ENCODE measurements around the gene USP28. TPM values are rescaled to one million over a fixed set of nuclear protein-coding genes. Genes with fewer than 3 reads are reported as not detected.
"Not testable (repeated sequence)": the region's sequence is repeated elsewhere in the genome, so short reads cannot be mapped to it uniquely, and the experiment has no call there.

The USP28 gene, protein sequence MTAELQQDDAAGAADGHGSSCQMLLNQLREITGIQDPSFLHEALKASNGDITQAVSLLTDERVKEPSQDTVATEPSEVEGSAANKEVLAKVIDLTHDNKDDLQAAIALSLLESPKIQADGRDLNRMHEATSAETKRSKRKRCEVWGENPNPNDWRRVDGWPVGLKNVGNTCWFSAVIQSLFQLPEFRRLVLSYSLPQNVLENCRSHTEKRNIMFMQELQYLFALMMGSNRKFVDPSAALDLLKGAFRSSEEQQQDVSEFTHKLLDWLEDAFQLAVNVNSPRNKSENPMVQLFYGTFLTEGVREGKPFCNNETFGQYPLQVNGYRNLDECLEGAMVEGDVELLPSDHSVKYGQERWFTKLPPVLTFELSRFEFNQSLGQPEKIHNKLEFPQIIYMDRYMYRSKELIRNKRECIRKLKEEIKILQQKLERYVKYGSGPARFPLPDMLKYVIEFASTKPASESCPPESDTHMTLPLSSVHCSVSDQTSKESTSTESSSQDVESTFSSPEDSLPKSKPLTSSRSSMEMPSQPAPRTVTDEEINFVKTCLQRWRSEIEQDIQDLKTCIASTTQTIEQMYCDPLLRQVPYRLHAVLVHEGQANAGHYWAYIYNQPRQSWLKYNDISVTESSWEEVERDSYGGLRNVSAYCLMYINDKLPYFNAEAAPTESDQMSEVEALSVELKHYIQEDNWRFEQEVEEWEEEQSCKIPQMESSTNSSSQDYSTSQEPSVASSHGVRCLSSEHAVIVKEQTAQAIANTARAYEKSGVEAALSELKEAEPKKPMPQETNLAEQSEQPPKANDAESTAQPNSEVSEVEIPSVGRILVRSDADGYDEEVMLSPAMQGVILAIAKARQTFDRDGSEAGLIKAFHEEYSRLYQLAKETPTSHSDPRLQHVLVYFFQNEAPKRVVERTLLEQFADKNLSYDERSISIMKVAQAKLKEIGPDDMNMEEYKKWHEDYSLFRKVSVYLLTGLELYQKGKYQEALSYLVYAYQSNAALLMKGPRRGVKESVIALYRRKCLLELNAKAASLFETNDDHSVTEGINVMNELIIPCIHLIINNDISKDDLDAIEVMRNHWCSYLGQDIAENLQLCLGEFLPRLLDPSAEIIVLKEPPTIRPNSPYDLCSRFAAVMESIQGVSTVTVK
- 10 to 100 TPM; 42.0 to 66.8 TPM for total RNA-seq

DNA sequence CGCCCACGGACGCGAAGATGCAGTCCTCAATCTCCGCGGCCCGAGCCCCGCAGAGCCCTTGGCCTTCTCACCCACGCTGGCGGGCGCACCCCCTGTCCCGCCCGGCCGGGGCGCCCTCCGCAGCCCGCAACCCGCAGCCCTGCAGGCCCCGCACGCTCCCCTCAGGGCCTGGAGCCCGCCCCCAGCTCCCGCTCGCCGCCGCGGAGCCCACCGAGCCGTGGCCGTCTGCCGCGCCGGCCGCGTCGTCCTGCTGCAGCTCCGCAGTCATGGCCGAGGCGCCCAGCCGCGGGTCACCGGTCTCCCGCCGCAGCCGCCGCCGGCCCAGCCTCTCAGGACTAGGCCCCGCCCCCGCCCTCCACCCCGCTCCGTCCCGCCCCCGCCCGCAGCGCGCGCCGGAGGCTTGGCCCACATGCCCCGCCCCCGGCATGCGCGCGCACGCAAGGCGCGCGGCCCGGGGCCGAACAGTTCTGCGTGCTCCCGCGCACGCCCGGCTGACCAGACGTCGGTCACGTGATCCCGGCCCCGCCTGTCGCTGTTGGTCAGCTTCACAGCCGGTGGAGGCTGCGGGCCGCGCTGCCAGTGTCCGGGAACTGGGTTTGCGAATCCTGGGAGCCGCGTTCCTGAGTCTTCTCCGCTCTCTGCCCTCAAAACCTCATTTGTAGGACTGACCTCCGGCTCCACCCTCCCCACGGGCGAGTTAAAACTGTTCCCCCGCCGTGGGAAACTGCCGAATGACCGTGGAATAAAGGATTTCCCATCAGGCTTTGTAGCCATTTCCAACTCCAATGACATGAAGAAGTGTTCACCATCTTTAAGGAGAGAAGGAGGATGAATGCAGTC, at the start of gene USP28:
Gene USP28, minus strand, starts transcription at position 339 of the 840 bp plus-strand sequence. Its CDS starts 71 bp downstream, at position 268.
- H3K4me1 Mint-ChIP-seq: peaks cover 30% of the 10 kb centered on the region
- peak within 1 kb of the TSS; percentile 91 for H3K27ac Mint-ChIP-seq
- no peaks in the 10 kb centered on the region for H3K9me3 Mint-ChIP-seq
- H3K4me3 Mint-ChIP-seq: peak within 1 kb of the TSS; percentile 82
- no peaks in the 10 kb centered on the region for H3K27me3 Mint-ChIP-seq
- ATAC-seq (replicated peaks): peak; percentile 80
- H3K36me3 Mint-ChIP-seq (ENCODE audit: low read depth): peaks cover 25% of the 10 kb centered on the region

DNA sequence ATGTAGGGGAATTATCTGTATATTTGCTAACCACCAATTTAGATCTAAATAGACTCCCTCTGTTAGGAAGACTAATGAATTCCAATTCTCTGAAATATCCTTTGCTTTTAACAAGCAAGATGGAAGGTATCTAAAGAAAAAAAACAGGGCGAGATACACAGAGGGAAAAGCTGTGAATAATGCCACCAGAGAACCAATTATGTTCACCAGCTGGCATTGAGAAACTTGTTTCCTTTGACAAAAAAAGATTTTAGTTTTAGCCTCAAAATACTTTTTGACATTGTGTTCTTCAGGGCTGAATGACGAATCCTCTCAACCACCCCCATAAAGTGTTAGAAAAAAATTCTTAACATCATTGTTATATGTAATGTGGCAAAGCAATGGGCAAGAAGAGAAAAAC, 48.2 kb upstream of the USP28 start:
- no peak for ATAC-seq (replicated peaks)
- Mint-ChIP-seq H3K4me3 (no peak overlapping the region), H3K4me1 (no peaks in the 10 kb centered on the region), H3K27ac (no peak overlapping the region), H3K27me3 (peaks cover 5% of the 10 kb centered on the region), H3K9me3 (no peaks in the 10 kb centered on the region), H3K36me3 (ENCODE audit: low read depth) (no peaks in the 10 kb centered on the region)

DNA sequence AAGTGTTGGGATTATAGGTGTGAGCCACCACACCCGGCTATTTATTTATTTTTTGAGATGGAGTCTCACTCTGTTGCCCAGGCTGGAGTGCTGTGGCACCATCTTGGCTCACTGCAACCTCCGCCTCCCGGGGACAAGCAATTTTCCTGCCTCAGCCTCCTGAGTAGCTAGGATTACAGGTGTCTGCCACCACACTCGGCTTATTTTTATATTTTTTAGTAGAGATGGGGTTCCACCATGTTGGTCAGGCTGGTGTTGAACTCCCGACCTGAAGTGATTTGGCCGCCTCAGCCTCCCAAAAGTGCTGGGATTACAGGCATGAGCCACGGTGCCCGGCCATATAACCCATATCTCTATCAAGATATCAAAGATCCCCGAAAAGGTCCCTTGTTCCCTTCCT, 36.1 kb upstream of the USP28 start:
- not testable (repeated sequence) for ATAC-seq (replicated peaks); H3K4me3 Mint-ChIP-seq; H3K36me3 Mint-ChIP-seq (ENCODE audit: low read depth); H3K27me3 Mint-ChIP-seq; H3K4me1 Mint-ChIP-seq; H3K27ac Mint-ChIP-seq; H3K9me3 Mint-ChIP-seq

DNA sequence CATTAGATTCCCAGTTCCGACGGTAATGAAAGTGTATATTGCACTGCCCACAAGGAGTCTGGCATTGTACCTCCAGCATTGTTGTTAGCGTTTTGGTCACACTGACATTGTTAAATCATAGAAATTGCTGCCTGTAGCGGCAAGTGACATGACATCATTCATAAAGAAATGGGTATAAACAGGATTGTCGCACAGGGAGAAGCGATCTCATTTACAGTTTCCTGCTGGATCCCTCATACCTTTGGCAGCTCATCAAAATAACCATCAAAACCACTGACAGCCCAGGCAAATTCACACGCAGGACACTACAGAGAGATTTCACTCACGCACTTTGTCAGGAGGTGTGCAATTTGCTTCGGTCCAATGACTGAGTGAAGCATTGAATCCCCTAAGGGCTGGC, 32.7 kb upstream of the USP28 start:
- no peaks in the 10 kb centered on the region for H3K36me3 Mint-ChIP-seq (ENCODE audit: low read depth)
- peaks cover 8% of the 10 kb centered on the region for H3K4me1 Mint-ChIP-seq
- no peak overlapping the region for H3K27ac Mint-ChIP-seq
- no peaks in the 10 kb centered on the region for H3K9me3 Mint-ChIP-seq
- H3K4me3 Mint-ChIP-seq: no peak overlapping the region
- H3K27me3 Mint-ChIP-seq: peaks cover 13% of the 10 kb centered on the region
- ATAC-seq (replicated peaks): no peak

DNA sequence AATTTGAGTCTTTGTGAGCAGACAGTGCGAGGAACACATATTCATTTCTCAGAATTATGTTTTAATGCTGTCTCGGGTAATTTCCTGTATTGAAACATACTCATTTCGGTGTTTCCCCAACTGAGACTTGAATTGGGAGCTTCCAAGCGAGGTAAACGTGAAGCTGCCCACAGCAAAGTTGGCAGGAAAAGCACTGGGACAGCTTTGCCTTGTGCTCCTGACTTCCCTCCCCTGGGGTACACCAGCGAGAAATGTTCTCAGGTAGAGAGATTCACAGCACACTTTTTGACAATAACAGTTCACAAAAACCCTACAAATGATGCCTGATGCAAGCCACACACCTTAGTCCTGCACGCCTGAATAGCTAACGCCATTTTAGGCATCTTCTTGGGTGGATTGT, 32.3 kb upstream of the USP28 start:
- peak; percentile 32 for ATAC-seq (replicated peaks)
- peaks cover 13% of the 10 kb centered on the region for H3K27me3 Mint-ChIP-seq
- no peaks in the 10 kb centered on the region for H3K36me3 Mint-ChIP-seq (ENCODE audit: low read depth)
- H3K27ac Mint-ChIP-seq: peak overlapping the region; percentile 27
- H3K4me1 Mint-ChIP-seq: peaks cover 8% of the 10 kb centered on the region
- H3K9me3 Mint-ChIP-seq: no peaks in the 10 kb centered on the region
- no peak overlapping the region for H3K4me3 Mint-ChIP-seq

DNA sequence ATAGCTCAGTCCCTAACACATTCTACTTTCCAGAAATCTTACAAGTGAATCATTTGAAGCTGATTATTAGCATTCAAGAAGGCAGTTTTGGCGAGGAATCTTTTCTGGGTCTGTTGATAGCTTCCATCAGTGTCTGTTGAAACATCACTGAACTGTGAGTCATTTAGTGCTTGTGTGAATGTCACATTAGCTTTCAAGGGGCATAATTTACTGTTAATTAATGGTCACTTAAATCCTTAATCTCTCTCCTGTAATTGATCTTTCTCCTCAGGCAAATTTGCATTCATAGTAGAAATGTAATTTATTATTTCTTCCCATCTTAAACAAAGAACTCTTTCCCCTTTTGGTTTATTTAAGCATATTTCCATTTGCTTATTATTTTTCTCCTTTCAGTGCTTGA, 31.8 kb upstream of the USP28 start:
- Mint-ChIP-seq H3K4me3 (no peak overlapping the region), H3K36me3 (ENCODE audit: low read depth) (no peaks in the 10 kb centered on the region), H3K9me3 (no peaks in the 10 kb centered on the region), H3K4me1 (peaks cover 8% of the 10 kb centered on the region), H3K27me3 (peaks cover 13% of the 10 kb centered on the region), H3K27ac (peak overlapping the region; percentile 27)
- no peak for ATAC-seq (replicated peaks)

DNA sequence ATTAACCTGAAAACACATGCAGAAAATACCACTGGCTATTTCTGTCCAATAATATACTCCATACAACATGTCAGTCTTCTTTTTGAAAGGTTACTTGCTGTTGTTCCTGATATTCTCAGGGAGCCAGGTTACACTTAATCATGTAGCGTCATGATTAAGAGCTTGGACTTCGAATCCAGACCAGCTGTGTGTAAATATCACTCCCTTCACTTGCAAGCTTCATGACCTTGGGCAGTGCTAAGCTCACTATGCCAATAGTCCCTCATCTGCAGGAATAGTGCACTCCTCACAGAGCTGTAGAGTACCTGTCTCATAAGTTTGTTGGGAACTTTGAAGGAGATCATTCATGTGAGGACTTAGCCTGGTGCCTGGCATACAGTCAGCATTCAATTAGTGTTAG, 31.1 kb upstream of the USP28 start:
- Mint-ChIP-seq H3K27ac (no peak overlapping the region), H3K36me3 (ENCODE audit: low read depth) (no peaks in the 10 kb centered on the region), H3K27me3 (peaks cover 10% of the 10 kb centered on the region), H3K4me1 (peaks cover 8% of the 10 kb centered on the region), H3K9me3 (no peaks in the 10 kb centered on the region), H3K4me3 (no peak overlapping the region)
- no peak for ATAC-seq (replicated peaks)

DNA sequence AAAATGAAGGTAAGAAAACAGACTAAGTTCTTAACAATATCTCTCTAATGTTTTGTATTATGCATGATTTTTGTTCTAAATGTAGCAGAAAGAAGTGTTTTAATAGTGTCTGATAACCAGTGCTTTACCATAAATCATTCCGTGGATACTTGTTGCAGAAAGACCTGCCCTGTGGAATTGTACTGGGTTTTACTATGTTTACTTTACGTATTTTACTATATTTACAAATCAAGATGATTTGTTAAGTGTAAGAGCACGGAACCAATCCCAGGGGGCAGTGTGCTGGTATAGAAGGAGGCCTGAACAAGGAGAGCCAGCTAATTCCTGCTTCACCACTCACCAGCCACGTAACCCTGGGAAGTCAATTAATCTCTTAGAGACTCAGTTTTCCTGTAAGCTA, 30.7 kb upstream of the USP28 start:
- Mint-ChIP-seq H3K27me3 (peaks cover 10% of the 10 kb centered on the region), H3K36me3 (ENCODE audit: low read depth) (no peaks in the 10 kb centered on the region), H3K4me1 (peaks cover 8% of the 10 kb centered on the region), H3K4me3 (no peak overlapping the region), H3K9me3 (no peaks in the 10 kb centered on the region), H3K27ac (no peak overlapping the region)
- no peak for ATAC-seq (replicated peaks)

DNA sequence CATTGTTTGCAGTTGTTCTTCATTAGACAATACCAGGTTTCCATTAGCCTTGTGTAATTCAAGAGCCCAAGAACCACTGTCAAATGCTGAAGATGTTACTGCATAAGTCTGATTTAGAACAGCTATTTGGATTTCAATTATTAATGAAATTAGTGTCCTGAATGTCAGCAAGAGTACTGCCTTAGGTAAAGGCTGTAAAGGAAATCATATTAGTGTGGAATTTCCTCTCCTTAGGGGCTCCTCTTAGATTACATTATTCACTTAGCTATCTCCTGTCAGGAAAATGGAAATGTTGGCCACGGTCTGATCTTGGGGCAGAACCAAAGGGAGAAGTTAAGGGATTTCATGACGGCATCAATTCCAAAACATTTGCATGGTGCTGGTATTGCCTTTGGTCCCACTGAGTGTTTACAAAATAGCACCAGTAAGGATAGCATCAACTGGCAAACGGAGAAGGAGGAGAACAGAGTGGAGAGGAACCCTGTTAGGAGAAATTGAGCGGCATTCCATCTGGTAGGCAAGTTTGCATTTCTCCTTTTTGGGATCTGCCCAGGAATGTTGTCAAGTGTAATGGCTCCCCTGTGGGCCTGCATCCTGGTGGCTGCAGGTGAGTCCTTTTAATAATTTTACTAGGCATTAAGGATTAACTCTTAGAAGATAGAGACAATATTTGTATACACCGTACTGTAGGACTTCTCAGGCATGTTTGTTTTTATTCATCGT, 29.2 kb upstream of the USP28 start, which contains the start of gene HTR3B:
Gene HTR3B, plus strand, starts transcription at position 418 of the 723 bp plus-strand sequence. Its CDS starts 138 bp downstream, at position 556.
- Mint-ChIP-seq H3K4me1 (peaks cover 8% of the 10 kb centered on the region), H3K36me3 (ENCODE audit: low read depth) (no peaks in the 10 kb centered on the region), H3K27ac (no peak within 1 kb of the TSS), H3K9me3 (no peaks in the 10 kb centered on the region), H3K27me3 (peaks cover 10% of the 10 kb centered on the region), H3K4me3 (no peak within 1 kb of the TSS)
- no peak for ATAC-seq (replicated peaks)

DNA sequence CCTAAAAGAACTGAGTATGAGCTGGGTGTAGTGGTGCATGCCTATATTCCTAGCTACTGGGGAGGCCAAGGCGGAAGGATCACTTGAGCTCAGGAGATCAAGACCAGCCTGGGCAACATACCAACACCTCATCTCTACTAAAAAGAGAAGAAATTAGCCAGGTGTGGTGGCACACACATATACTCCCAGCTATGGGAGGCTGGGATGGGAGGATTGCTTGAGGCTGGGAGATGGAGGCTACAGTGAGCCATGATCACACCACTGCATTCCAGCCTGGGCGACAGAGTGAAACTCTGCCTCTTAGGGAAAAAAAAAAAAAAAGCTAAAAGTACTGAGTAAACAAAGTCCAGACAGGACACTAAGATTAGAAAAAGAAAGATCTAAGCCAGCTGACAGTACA, 25.8 kb upstream of the USP28 start:
- H3K27me3 Mint-ChIP-seq: peaks cover 3% of the 10 kb centered on the region
- ATAC-seq (replicated peaks): no peak
- no peak overlapping the region for H3K4me3 Mint-ChIP-seq
- H3K27ac Mint-ChIP-seq: no peak overlapping the region
- H3K4me1 Mint-ChIP-seq: no peaks in the 10 kb centered on the region
- H3K36me3 Mint-ChIP-seq (ENCODE audit: low read depth): no peaks in the 10 kb centered on the region
- no peaks in the 10 kb centered on the region for H3K9me3 Mint-ChIP-seq

DNA sequence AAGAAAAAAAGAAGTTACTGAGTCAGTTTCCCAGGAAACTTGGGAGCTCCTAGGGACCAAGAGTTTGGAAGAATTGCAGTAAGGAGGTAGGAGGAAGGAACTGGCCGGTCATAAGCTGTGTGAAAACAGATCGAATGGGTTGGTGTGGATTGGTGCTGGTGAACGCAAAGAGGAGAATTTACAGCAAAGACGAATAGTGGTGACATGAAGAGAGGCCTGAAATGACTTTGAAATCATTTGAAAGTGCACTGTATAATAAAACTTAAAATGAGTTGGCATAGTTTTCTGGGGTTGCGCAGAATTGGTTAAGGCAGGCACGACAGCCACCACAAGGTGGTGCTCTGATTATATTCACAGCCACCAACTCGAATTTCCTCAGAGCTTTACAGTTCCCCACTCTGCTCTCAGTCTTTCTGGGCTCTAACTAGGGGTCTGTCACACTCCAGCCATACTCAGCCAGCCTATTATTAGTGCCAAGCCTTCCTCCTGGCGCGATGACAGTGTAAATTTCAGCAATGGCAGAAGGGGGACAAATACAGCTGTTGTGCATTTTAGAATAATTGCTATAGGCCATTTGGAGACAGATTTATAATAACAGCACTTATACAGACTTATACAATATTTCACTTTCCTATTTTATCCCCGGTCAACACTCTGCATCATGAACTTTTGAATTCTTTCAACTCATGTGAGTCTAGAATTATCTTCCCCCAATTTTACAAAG, 20.9 kb upstream of the USP28 start:
- Mint-ChIP-seq H3K27ac (no peak overlapping the region), H3K36me3 (ENCODE audit: low read depth) (no peaks in the 10 kb centered on the region), H3K4me3 (no peak overlapping the region)

DNA sequence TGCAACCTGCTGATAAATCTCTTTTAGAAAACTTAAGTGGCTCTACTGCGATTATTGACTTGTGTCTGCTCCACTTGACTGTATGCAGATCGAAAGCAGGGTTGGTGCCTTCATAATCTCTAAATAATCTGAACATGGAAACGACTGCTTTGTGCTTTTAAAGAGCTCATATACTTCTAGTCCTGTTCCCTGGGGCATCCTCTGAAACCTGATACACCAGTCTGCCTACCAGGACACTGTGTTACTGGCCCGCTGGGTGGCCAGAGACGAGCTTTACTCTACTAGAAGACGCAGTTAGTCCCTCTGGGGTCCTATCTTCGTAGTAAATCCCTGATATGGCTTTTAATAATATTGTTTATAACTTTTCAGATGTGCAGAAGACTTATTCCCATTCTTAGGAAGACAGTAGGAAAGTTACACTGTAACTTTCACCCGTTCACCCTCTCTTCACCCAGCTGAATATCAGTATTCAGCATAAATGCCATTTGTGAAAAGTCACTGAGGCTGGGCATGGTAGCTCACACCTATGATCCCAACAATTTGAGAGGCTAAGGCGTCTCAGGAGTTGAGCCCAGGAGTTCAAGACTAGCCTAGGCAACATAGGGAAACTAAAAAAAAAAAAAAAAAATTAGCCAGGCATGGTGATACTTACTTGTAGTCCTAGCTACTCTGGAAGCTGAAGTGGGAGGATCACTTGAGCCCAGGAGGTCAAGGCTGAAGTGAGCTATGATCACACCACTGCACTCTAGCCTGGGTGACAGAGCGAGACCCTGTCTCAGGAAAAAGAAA, 20.2 kb upstream of the USP28 start:
- H3K9me3 Mint-ChIP-seq: no peaks in the 10 kb centered on the region
- no peak for ATAC-seq (replicated peaks)
- H3K4me3 Mint-ChIP-seq: no peak overlapping the region
- no peaks in the 10 kb centered on the region for H3K36me3 Mint-ChIP-seq (ENCODE audit: low read depth)
- H3K4me1 Mint-ChIP-seq: no peaks in the 10 kb centered on the region
- no peak overlapping the region for H3K27ac Mint-ChIP-seq
- H3K27me3 Mint-ChIP-seq: no peaks in the 10 kb centered on the region

More for the DNA sequence above, 20.9 kb upstream of the USP28 start:
- no peaks in the 10 kb centered on the region for H3K4me1 Mint-ChIP-seq
- peak; percentile 69 for ATAC-seq (replicated peaks)
- no peaks in the 10 kb centered on the region for H3K9me3 Mint-ChIP-seq
- no peaks in the 10 kb centered on the region for H3K27me3 Mint-ChIP-seq
